Activated CD4-positive, alpha-beta T cell treated with anti-CD3 and anti-CD28 coated beads for 1 hour (primary cell): Measurements from ENCODE around the gene SLC25A26.

ENCODE experiments used
- DNase-seq: peaks from one replicate; pipeline ENCODE4 v3.0.0-alpha.2; 2020

SLC25A26 gene

GRCh38 chr3:66338927-66339326 lies 118.1 kb downstream of the SLC25A26 start:
- DNase-seq: no peak

- DNase-seq: no peak
These were observed 122.0 kb downstream of the SLC25A26 start for GRCh38 chr3:66342717-66343356.

- DNase-seq: no peak
These were observed 123.6 kb downstream of the SLC25A26 start for GRCh38 chr3:66344391-66344811.

- DNase-seq: no peak
These were observed 124.2 kb downstream of the SLC25A26 start for GRCh38 chr3:66344848-66345578.

- DNase-seq: no peak
These were observed 127.9 kb downstream of the SLC25A26 start for GRCh38 chr3:66348704-66349103.

- no peak for DNase-seq
These were observed 129.8 kb downstream of the SLC25A26 start for GRCh38 chr3:66350601-66351000.

GRCh38 chr3:66353039-66353438 lies 132.2 kb downstream of the SLC25A26 start:
- DNase-seq: no peak

- no peak for DNase-seq
These were observed 132.7 kb downstream of the SLC25A26 start for GRCh38 chr3:66353530-66353929.

GRCh38 chr3:66354001-66354400 lies 133.2 kb downstream of the SLC25A26 start:
- DNase-seq: no peak

GRCh38 chr3:66355394-66355793 lies 134.6 kb downstream of the SLC25A26 start:
- DNase-seq: no peak

- no peak for DNase-seq
These were observed 135.2 kb downstream of the SLC25A26 start for GRCh38 chr3:66355997-66356396.

GRCh38 chr3:66361356-66361755 lies 140.6 kb downstream of the SLC25A26 start:
- no peak for DNase-seq

GRCh38 chr3:66362541-66362941 lies 141.7 kb downstream of the SLC25A26 start:
- DNase-seq: no peak

GRCh38 chr3:66363148-66363547 lies 142.3 kb downstream of the SLC25A26 start:
- DNase-seq: no peak

GRCh38 chr3:66365080-66365479 lies 144.3 kb downstream of the SLC25A26 start:
- no peak for DNase-seq

GRCh38 chr3:66366747-66367146 lies 145.9 kb downstream of the SLC25A26 start:
- DNase-seq: no peak

GRCh38 chr3:66367979-66368378 lies 147.2 kb downstream of the SLC25A26 start:
- no peak for DNase-seq

GRCh38 chr3:66370179-66370578 lies 149.4 kb downstream of the SLC25A26 start:
- no peak for DNase-seq

GRCh38 chr3:66371432-66371831 lies 150.6 kb downstream of the SLC25A26 start:
- no peak for DNase-seq

GRCh38 chr3:66372681-66373350 lies 152.0 kb downstream of the SLC25A26 start:
- no peak for DNase-seq

GRCh38 chr3:66376568-66376967 lies 155.8 kb downstream of the SLC25A26 start:
- DNase-seq: no peak

- no peak for DNase-seq
These were observed 157.0 kb downstream of the SLC25A26 start for GRCh38 chr3:66377800-66378199.

GRCh38 chr3:66378256-66378655 lies 157.5 kb downstream of the SLC25A26 start:
- no peak for DNase-seq

- DNase-seq: no peak
These were observed 158.8 kb downstream of the SLC25A26 start for GRCh38 chr3:66379565-66379964.
